Karpas-422 (cell line): Measurements from ENCODE around the gene LAPTM5. TPM values are rescaled to one million over a fixed set of nuclear protein-coding genes. Genes with fewer than 3 reads are reported as not detected.
A peak's percentile ranks its signal among the peaks of the same experiment; 100 is the strongest.

Experiments
- DNase-seq: peaks from one replicate; pipeline ENCODE4 v3.0.0-alpha.2; 2015
- H2AFZ ChIP-seq: fragments of 200-600 bp; sonication (generic); 2 replicates; pipeline ENCODE4 v1.6.1; 2014; ENCODE audit warnings: antibody characterized with exemption, low read length, mixed read lengths
- H3K27ac ChIP-seq: fragments of 200-600 bp; sonication (generic); 2 replicates; pipeline ENCODE4 v1.5.1; 2014; ENCODE audit warnings: mild to moderate bottlenecking, low read length, moderate library complexity
- H3K27me3 ChIP-seq: fragments of 200-600 bp; sonication (generic); 2 replicates; pipeline ENCODE4 v1.6.1; 2014; ENCODE audit warnings: low read length, mixed read lengths
- H3K36me3 ChIP-seq: fragments of 200-600 bp; sonication (generic); 2 replicates; pipeline ENCODE4 v1.6.1; 2014; ENCODE audit warnings: low read length, mixed read lengths; ENCODE audit not compliant: insufficient read depth
- H3K4me1 ChIP-seq: fragments of 200-600 bp; sonication (generic); 2 replicates; pipeline ENCODE4 v1.6.1; 2014; ENCODE audit warnings: mild to moderate bottlenecking, low read length, mixed read lengths
- H3K4me2 ChIP-seq: fragments of 200-600 bp; sonication (generic); 2 replicates; pipeline ENCODE4 v1.6.1; 2014; ENCODE audit warnings: low read length, low read depth, mild to moderate bottlenecking; ENCODE audit not compliant: poor library complexity, severe bottlenecking
- H3K4me3 ChIP-seq: fragments of 200-600 bp; sonication (generic); 2 replicates; pipeline ENCODE4 v1.5.1; 2014; ENCODE audit warnings: mild to moderate bottlenecking, antibody characterized with exemption, low read length, mixed read lengths
- H3K79me2 ChIP-seq: fragments of 200-600 bp; sonication (generic); 2 replicates; pipeline ENCODE4 v1.6.1; 2014; ENCODE audit warnings: mild to moderate bottlenecking, low read length, mixed read lengths
- H3K9ac ChIP-seq: fragments of 200-600 bp; sonication (generic); 2 replicates; pipeline ENCODE4 v1.6.0; 2014; ENCODE audit warnings: low read length
- H3K9me2 ChIP-seq: fragments of 200-600 bp; sonication (generic), shearing (Covaris generic); replicated peaks from 2 replicates; pipeline ENCODE4 v1.6.0; 2014; ENCODE audit warnings: mild to moderate bottlenecking, low read length, moderate library complexity; ENCODE audit not compliant: insufficient read depth
- H3K9me3 ChIP-seq: fragments of 300-700, 200-600 bp; sonication (generic); 2 replicates; pipeline ENCODE4 v1.6.1; 2014; ENCODE audit warnings: low read length, mixed read lengths
- H4K20me1 ChIP-seq: fragments of 200-600 bp; sonication (generic); 2 replicates; pipeline ENCODE4 v1.6.1; 2014; ENCODE audit warnings: mild to moderate bottlenecking, antibody characterized with exemption, low read length, low read depth; ENCODE audit not compliant: insufficient read depth
- total RNA-seq: library from RNA; depleted of rRNA; stranded (reverse); fragments of >200 nt; shearing (Covaris generic); gene quantifications from 2 replicates; pipeline ENCODE4 v1.2.3, GENCODE V29; 2014; ENCODE audit warnings: low replicate concordance

LAPTM5 gene
- total RNA-seq, 1 experiment from 2014 or later = 184 TPM

- no peak overlapping the region for H3K4me2 ChIP-seq
- no peaks in the 10 kb centered on the region for H3K27me3 ChIP-seq
- H3K79me2 ChIP-seq = no peaks in the 10 kb centered on the region
- H3K27ac ChIP-seq = no peak overlapping the region
- no peaks in the 10 kb centered on the region for H3K9me3 ChIP-seq
- H3K9ac ChIP-seq = no peak overlapping the region
- H3K4me1 ChIP-seq = peaks cover 47% of the 10 kb centered on the region
- no peak for DNase-seq
- no peaks in the 10 kb centered on the region for H4K20me1 ChIP-seq
- H3K9me2 ChIP-seq = no peaks in the 10 kb centered on the region
- no peak overlapping the region for H2AFZ ChIP-seq
- H3K4me3 ChIP-seq = no peak overlapping the region
- peaks cover 34% of the 10 kb centered on the region for H3K36me3 ChIP-seq
These were observed 21.7 kb downstream of the LAPTM5 start for GRCh38 chr1:30735668-30736498.

- no peak overlapping the region for H2AFZ ChIP-seq
- peaks cover 54% of the 10 kb centered on the region for H3K4me1 ChIP-seq
- DNase-seq = no peak
- no peaks in the 10 kb centered on the region for H3K27me3 ChIP-seq
- H3K4me3 ChIP-seq = no peak overlapping the region
- H3K4me2 ChIP-seq = no peak overlapping the region
- H3K9me3 ChIP-seq = no peaks in the 10 kb centered on the region
- H4K20me1 ChIP-seq = no peaks in the 10 kb centered on the region
- H3K79me2 ChIP-seq = no peaks in the 10 kb centered on the region
- H3K36me3 ChIP-seq = peaks cover 29% of the 10 kb centered on the region; the same call in 1 of the 2 replicates
- no peak overlapping the region; the same call in 1 of the 2 replicates for H3K27ac ChIP-seq
- no peaks in the 10 kb centered on the region for H3K9me2 ChIP-seq
- H3K9ac ChIP-seq = no peak overlapping the region
These were observed 22.4 kb downstream of the LAPTM5 start for GRCh38 chr1:30735124-30735523.

GRCh38 chr1:30734580-30734979, 23.0 kb downstream of the LAPTM5 start:
- Histone ChIP-seq H2AFZ (no peak overlapping the region), H3K4me1 (peaks cover 60% of the 10 kb centered on the region), H3K4me3 (no peak overlapping the region), H3K27me3 (no peaks in the 10 kb centered on the region), H3K36me3 (peaks cover 26% of the 10 kb centered on the region; the same call in 1 of the 2 replicates), H3K9me2 (no peaks in the 10 kb centered on the region), H3K9me3 (no peaks in the 10 kb centered on the region), H3K9ac (no peak overlapping the region), H3K27ac (peak overlapping the region; percentile 94), H3K79me2 (no peaks in the 10 kb centered on the region), H3K4me2 (no peak overlapping the region), H4K20me1 (no peaks in the 10 kb centered on the region)
- DNase-seq = no peak

GRCh38 chr1:30734106-30734505, 23.5 kb downstream of the LAPTM5 start:
- Histone ChIP-seq H3K4me1 (peaks cover 64% of the 10 kb centered on the region), H3K36me3 (peaks cover 26% of the 10 kb centered on the region; the same call in 1 of the 2 replicates), H4K20me1 (no peaks in the 10 kb centered on the region)

GRCh38 chr1:30733493-30733892, 24.1 kb downstream of the LAPTM5 start:
- Histone ChIP-seq H3K4me1 (peaks cover 60% of the 10 kb centered on the region), H3K9me2 (no peaks in the 10 kb centered on the region), H3K4me3 (no peak overlapping the region), H3K9me3 (no peaks in the 10 kb centered on the region), H3K27ac (peak overlapping the region; percentile 94), H3K4me2 (peak overlapping the region; percentile 50), H3K27me3 (no peaks in the 10 kb centered on the region), H3K79me2 (no peaks in the 10 kb centered on the region), H3K9ac (no peak overlapping the region), H3K36me3 (peaks cover 21% of the 10 kb centered on the region; the same call in 1 of the 2 replicates), H4K20me1 (no peaks in the 10 kb centered on the region), H2AFZ (no peak overlapping the region)
- DNase-seq = no peak

More at GRCh38 chr1:30734106-30734505, 23.5 kb downstream of the LAPTM5 start:
- no peaks in the 10 kb centered on the region for H3K9me3 ChIP-seq
- no peak for DNase-seq
- no peak overlapping the region for H3K4me2 ChIP-seq
- H3K27ac ChIP-seq = peak overlapping the region; percentile 94
- H3K4me3 ChIP-seq = no peak overlapping the region
- H3K79me2 ChIP-seq = no peaks in the 10 kb centered on the region
- H2AFZ ChIP-seq = no peak overlapping the region
- no peaks in the 10 kb centered on the region for H3K9me2 ChIP-seq
- H3K27me3 ChIP-seq = no peaks in the 10 kb centered on the region
- no peak overlapping the region for H3K9ac ChIP-seq

GRCh38 chr1:30732277-30732996, 25.1 kb downstream of the LAPTM5 start:
- Histone ChIP-seq H3K27me3 (no peaks in the 10 kb centered on the region), H3K4me3 (0 out of 2 replicates have a peak overlapping the region, but pooled peaks have one; percentile 10), H3K4me1 (peaks cover 53% of the 10 kb centered on the region), H3K4me2 (peak overlapping the region; percentile 50), H3K9me3 (no peaks in the 10 kb centered on the region), H3K36me3 (peaks cover 10% of the 10 kb centered on the region; the same call in 1 of the 2 replicates), H3K79me2 (no peaks in the 10 kb centered on the region), H3K9me2 (no peaks in the 10 kb centered on the region), H3K27ac (peak overlapping the region; percentile 94), H3K9ac (peak overlapping the region; percentile 52), H2AFZ (no peak overlapping the region), H4K20me1 (no peaks in the 10 kb centered on the region)
- DNase-seq = peak; percentile 78

GRCh38 chr1:30731806-30732276, 25.7 kb downstream of the LAPTM5 start:
- H3K4me1 ChIP-seq = peaks cover 53% of the 10 kb centered on the region
- H2AFZ ChIP-seq = no peak overlapping the region
- 0 out of 2 replicates have a peak, but pooled peaks cover 6% of the 10 kb centered on the region for H3K36me3 ChIP-seq
- no peak overlapping the region for H3K4me2 ChIP-seq
- H3K4me3 ChIP-seq = no peak overlapping the region
- H4K20me1 ChIP-seq = no peaks in the 10 kb centered on the region
- no peaks in the 10 kb centered on the region for H3K9me3 ChIP-seq
- no peaks in the 10 kb centered on the region for H3K27me3 ChIP-seq
- no peaks in the 10 kb centered on the region for H3K9me2 ChIP-seq
- H3K9ac ChIP-seq = peak overlapping the region; percentile 21; the same call in 1 of the 2 replicates
- H3K79me2 ChIP-seq = no peaks in the 10 kb centered on the region
- no peak for DNase-seq
- no peak overlapping the region for H3K27ac ChIP-seq
